HEK293 (cell line): ENCODE measurements around the gene SMARCD1.

Experiments
- FEZF1 ChIP-seq: fragments of 450-650 bp; formaldehyde crosslinking; IDR thresholded peaks from 2 replicates; pipeline ENCODE4 v1.5.1; 2016; ENCODE audit warnings: missing biosample characterization, missing genetic modification characterization
- GLIS2 ChIP-seq: fragments of 450-650 bp; formaldehyde crosslinking; IDR thresholded peaks from 2 replicates; pipeline ENCODE4 v1.5.1; 2016; ENCODE audit warnings: missing biosample characterization, missing genetic modification characterization
- KLF7 ChIP-seq: fragments of 450-650 bp; formaldehyde crosslinking; IDR thresholded peaks from 2 replicates; pipeline ENCODE4 v1.5.1; 2016; ENCODE audit warnings: missing biosample characterization, missing genetic modification characterization, borderline replicate concordance
- KLF8 ChIP-seq: fragments of 450-650 bp; formaldehyde crosslinking; IDR thresholded peaks from 2 replicates; pipeline ENCODE4 v1.5.1; 2016; ENCODE audit warnings: missing biosample characterization, missing genetic modification characterization
- MZF1 ChIP-seq: fragments of 450-650 bp; formaldehyde crosslinking; IDR thresholded peaks from 2 replicates; pipeline ENCODE4 v1.5.1; 2017; ENCODE audit warnings: missing biosample characterization, missing genetic modification characterization, borderline replicate concordance
- TCF7L2 ChIP-seq: IDR thresholded peaks from 2 replicates; pipeline ENCODE4 v1.6.1; 2011; ENCODE audit warnings: low read depth, mild to moderate bottlenecking, inconsistent platforms, low read length, moderate library complexity, borderline replicate concordance
- ZBTB1 ChIP-seq: fragments of 450-650 bp; formaldehyde crosslinking; IDR thresholded peaks from 2 replicates; pipeline ENCODE4 v1.5.1; 2016; ENCODE audit warnings: missing biosample characterization, missing genetic modification characterization
- ZFP41 ChIP-seq: fragments of 450-650 bp; formaldehyde crosslinking; IDR thresholded peaks from 2 replicates; pipeline ENCODE4 v1.5.1; 2016; ENCODE audit warnings: missing biosample characterization, missing genetic modification characterization, borderline replicate concordance
- ZNF155 ChIP-seq: fragments of 450-650 bp; formaldehyde crosslinking; IDR thresholded peaks from 2 replicates; pipeline ENCODE4 v1.5.1; 2016; ENCODE audit warnings: missing biosample characterization, missing genetic modification characterization
- ZNF16 ChIP-seq: fragments of 450-650 bp; formaldehyde crosslinking; IDR thresholded peaks from 2 replicates; pipeline ENCODE4 v1.5.1; 2016; ENCODE audit warnings: low read depth, missing biosample characterization, missing genetic modification characterization
- ZNF2 ChIP-seq: fragments of 450-650 bp; formaldehyde crosslinking; IDR thresholded peaks from 2 replicates; pipeline ENCODE4 v1.5.1; 2016; ENCODE audit warnings: missing biosample characterization, missing genetic modification characterization
- ZNF202 ChIP-seq: fragments of 450-650 bp; formaldehyde crosslinking; IDR thresholded peaks from 2 replicates; pipeline ENCODE4 v1.5.1; 2016; ENCODE audit warnings: missing biosample characterization, missing genetic modification characterization, borderline replicate concordance
- ZNF248 ChIP-seq: fragments of 450-650 bp; formaldehyde crosslinking; IDR thresholded peaks from 2 replicates; pipeline ENCODE4 v1.5.1; 2017; ENCODE audit warnings: missing biosample characterization, missing genetic modification characterization
- ZNF292 ChIP-seq: fragments of 450-650 bp; formaldehyde crosslinking; IDR thresholded peaks from 2 replicates; pipeline ENCODE4 v1.5.1; 2016; ENCODE audit warnings: low read depth, missing biosample characterization, missing genetic modification characterization, borderline replicate concordance
- ZNF350 ChIP-seq: fragments of 450-650 bp; formaldehyde crosslinking; IDR thresholded peaks from 2 replicates; pipeline ENCODE4 v1.5.0; 2017; ENCODE audit warnings: missing biosample characterization, mild to moderate bottlenecking, missing genetic modification characterization
- ZNF366 ChIP-seq: fragments of 450-650 bp; formaldehyde crosslinking; conservative IDR thresholded peaks from 2 replicates; pipeline ENCODE4 v1.5.1; 2016; ENCODE audit warnings: missing biosample characterization, missing genetic modification characterization
- ZNF37A ChIP-seq: fragments of 450-650 bp; IDR thresholded peaks from 2 replicates; pipeline ENCODE4 v1.5.1; 2018; ENCODE audit warnings: missing biosample characterization, missing genetic modification characterization
- ZNF416 ChIP-seq: fragments of 450-650 bp; formaldehyde crosslinking; IDR thresholded peaks from 2 replicates; pipeline ENCODE4 v1.5.1; 2016; ENCODE audit warnings: missing biosample characterization, missing genetic modification characterization
- ZNF529 ChIP-seq: fragments of 450-650 bp; formaldehyde crosslinking; IDR thresholded peaks from 2 replicates; pipeline ENCODE4 v1.5.1; 2017; ENCODE audit warnings: missing genetic modification characterization, missing biosample characterization; ENCODE audit not compliant: insufficient replicate concordance
- ZNF544 ChIP-seq: fragments of 450-650 bp; formaldehyde crosslinking; IDR thresholded peaks from 2 replicates; pipeline ENCODE4 v1.5.0; 2017; ENCODE audit warnings: missing biosample characterization, missing genetic modification characterization
- ZNF596 ChIP-seq: fragments of 450-650 bp; IDR thresholded peaks from 2 replicates; pipeline ENCODE4 v1.5.0; 2018; ENCODE audit warnings: missing biosample characterization, mild to moderate bottlenecking, missing genetic modification characterization, moderate library complexity
- ZNF654 ChIP-seq: fragments of 450-650 bp; formaldehyde crosslinking; IDR thresholded peaks from 2 replicates; pipeline ENCODE4 v1.5.1; 2016; ENCODE audit warnings: low read depth, missing biosample characterization, missing genetic modification characterization
- ZSCAN30 ChIP-seq: fragments of 450-650 bp; IDR thresholded peaks from 2 replicates; pipeline ENCODE4 v1.5.1; 2018; ENCODE audit warnings: missing biosample characterization, mild to moderate bottlenecking, missing genetic modification characterization, moderate library complexity
- TF ChIP-seq, protein P1 (sequence below): fragments of 450-650 bp; formaldehyde crosslinking; IDR thresholded peaks from 2 replicates; pipeline ENCODE4 v1.5.1; 2017; ENCODE audit warnings: missing biosample characterization, missing genetic modification characterization
- TF ChIP-seq, protein P2 (sequence below): fragments of 450-650 bp; formaldehyde crosslinking; IDR thresholded peaks from 2 replicates; pipeline ENCODE4 v1.5.1; 2016; ENCODE audit warnings: missing biosample characterization, missing genetic modification characterization
- TF ChIP-seq, protein P3 (sequence below): fragments of 450-650 bp; formaldehyde crosslinking; IDR thresholded peaks from 2 replicates; pipeline ENCODE4 v1.5.1; 2016; ENCODE audit warnings: missing biosample characterization, missing genetic modification characterization
- TF ChIP-seq, protein P4 (sequence below): fragments of 450-650 bp; formaldehyde crosslinking; conservative IDR thresholded peaks from 2 replicates; pipeline ENCODE4 v1.5.1; 2016; ENCODE audit warnings: low read depth, missing biosample characterization, missing genetic modification characterization
- TF ChIP-seq, protein P5 (sequence below): fragments of 450-650 bp; formaldehyde crosslinking; IDR thresholded peaks from 2 replicates; pipeline ENCODE4 v1.5.1; 2016; ENCODE audit warnings: missing biosample characterization, missing genetic modification characterization

Gene SMARCD1

DNA sequence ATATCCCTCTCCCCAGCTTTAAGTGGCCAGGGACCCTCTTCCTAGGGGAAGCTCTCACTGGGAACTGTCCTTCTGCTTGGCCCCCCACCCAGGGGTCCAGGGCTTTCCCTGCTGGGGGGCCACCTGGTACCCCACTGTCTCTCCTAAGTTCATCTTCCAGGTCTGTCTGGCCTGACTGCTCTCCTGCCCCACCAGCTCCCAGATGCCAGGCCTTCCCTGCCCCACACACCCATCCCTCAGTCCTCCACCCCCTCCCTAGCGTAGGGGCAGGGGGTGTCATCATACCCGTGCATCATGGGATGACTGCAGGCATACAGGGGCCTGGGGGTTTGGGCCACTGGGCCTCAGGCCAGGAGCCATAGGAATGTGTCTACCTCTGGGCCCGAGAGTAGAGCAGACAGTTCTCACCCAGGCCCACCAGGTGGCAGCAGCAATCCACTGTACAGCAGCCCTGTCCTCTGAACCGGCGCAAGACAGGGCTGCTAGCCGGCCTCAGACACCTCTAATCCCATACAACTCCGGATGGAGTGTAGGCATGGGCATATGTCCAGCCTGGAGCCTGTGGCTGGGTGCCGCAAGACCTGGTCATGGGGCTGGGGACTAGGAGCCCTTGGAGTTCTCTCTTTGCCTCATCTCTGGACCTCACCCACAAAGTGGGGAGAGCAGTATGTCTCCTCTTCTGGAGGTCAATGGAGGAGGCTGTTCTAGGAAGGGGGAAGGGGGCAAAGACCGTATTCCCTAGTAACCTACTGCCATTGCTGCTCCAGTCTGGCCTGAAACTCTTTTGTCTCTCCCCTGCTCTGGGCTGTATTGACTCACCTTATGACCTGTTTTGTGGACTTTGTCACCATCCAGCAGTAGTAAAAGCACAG is 10.0 kb upstream of the SMARCD1 start (continued):
- TF ChIP-seq MZF1 (tag by site-specific recombination) (no peak), ZNF529 (no peak), KLF7 (no peak), ZNF37A (tag by site-specific recombination) (no peak), ZNF654 (tag by site-specific recombination) (peak; percentile 93), ZBTB1 (tag by site-specific recombination) (no peak), TCF7L2 (no peak), ZNF155 (tag by site-specific recombination) (no peak), ZNF596 (no peak), ZNF416 (tag by site-specific recombination) (no peak), ZSCAN30 (peak; percentile 92), ZNF248 (no peak), ZNF544 (tag by site-specific recombination) (no peak), ZNF202 (no peak), ZNF292 (no peak), ZNF2 (0 out of 2 replicates have a peak, but pooled peaks have one; percentile 64), ZFP41 (tag by site-specific recombination) (no peak), ZNF16 (tag by site-specific recombination) (no peak), GLIS2 (tag by site-specific recombination) (peak; percentile 64), FEZF1 (tag by site-specific recombination) (no peak), ZNF350 (tag by site-specific recombination) (no peak), KLF8 (tag by site-specific recombination) (no peak), ZNF366 (tag by site-specific recombination) (no peak)
- TF ChIP-seq, protein P1, sequence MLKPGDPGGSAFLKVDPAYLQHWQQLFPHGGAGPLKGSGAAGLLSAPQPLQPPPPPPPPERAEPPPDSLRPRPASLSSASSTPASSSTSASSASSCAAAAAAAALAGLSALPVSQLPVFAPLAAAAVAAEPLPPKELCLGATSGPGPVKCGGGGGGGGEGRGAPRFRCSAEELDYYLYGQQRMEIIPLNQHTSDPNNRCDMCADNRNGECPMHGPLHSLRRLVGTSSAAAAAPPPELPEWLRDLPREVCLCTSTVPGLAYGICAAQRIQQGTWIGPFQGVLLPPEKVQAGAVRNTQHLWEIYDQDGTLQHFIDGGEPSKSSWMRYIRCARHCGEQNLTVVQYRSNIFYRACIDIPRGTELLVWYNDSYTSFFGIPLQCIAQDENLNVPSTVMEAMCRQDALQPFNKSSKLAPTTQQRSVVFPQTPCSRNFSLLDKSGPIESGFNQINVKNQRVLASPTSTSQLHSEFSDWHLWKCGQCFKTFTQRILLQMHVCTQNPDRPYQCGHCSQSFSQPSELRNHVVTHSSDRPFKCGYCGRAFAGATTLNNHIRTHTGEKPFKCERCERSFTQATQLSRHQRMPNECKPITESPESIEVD: no peak
- TF ChIP-seq, protein P2, sequence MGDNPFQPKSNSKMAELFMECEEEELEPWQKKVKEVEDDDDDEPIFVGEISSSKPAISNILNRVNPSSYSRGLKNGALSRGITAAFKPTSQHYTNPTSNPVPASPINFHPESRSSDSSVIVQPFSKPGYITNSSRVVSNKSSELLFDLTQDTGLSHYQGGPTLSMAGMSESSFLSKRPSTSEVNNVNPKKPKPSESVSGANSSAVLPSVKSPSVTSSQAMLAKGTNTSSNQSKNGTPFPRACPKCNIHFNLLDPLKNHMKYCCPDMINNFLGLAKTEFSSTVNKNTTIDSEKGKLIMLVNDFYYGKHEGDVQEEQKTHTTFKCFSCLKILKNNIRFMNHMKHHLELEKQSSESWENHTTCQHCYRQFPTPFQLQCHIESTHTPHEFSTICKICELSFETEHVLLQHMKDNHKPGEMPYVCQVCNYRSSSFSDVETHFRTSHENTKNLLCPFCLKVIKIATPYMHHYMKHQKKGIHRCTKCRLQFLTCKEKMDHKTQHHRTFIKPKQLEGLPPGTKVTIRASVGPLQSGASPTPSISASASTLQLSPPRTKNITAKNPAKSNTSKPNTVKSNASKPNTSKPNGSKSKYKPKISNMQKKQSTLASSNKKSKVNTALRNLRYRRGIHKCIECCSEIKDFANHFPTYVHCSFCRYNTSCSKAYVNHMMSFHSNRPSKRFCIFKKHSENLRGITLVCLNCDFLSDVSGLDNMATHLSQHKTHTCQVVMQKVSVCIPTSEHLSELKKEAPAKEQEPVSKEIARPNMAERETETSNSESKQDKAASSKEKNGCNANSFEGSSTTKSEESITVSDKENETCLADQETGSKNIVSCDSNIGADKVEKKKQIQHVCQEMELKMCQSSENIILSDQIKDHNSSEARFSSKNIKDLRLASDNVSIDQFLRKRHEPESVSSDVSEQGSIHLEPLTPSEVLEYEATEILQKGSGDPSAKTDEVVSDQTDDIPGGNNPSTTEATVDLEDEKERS (tag by site-specific recombination): no peak
- TF ChIP-seq, protein P3, sequence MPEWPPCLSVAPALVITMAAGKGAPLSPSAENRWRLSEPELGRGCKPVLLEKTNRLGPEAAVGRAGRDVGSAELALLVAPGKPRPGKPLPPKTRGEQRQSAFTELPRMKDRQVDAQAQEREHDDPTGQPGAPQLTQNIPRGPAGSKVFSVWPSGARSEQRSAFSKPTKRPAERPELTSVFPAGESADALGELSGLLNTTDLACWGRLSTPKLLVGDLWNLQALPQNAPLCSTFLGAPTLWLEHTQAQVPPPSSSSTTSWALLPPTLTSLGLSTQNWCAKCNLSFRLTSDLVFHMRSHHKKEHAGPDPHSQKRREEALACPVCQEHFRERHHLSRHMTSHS (tag by site-specific recombination): no peak
- TF ChIP-seq, protein P4, sequence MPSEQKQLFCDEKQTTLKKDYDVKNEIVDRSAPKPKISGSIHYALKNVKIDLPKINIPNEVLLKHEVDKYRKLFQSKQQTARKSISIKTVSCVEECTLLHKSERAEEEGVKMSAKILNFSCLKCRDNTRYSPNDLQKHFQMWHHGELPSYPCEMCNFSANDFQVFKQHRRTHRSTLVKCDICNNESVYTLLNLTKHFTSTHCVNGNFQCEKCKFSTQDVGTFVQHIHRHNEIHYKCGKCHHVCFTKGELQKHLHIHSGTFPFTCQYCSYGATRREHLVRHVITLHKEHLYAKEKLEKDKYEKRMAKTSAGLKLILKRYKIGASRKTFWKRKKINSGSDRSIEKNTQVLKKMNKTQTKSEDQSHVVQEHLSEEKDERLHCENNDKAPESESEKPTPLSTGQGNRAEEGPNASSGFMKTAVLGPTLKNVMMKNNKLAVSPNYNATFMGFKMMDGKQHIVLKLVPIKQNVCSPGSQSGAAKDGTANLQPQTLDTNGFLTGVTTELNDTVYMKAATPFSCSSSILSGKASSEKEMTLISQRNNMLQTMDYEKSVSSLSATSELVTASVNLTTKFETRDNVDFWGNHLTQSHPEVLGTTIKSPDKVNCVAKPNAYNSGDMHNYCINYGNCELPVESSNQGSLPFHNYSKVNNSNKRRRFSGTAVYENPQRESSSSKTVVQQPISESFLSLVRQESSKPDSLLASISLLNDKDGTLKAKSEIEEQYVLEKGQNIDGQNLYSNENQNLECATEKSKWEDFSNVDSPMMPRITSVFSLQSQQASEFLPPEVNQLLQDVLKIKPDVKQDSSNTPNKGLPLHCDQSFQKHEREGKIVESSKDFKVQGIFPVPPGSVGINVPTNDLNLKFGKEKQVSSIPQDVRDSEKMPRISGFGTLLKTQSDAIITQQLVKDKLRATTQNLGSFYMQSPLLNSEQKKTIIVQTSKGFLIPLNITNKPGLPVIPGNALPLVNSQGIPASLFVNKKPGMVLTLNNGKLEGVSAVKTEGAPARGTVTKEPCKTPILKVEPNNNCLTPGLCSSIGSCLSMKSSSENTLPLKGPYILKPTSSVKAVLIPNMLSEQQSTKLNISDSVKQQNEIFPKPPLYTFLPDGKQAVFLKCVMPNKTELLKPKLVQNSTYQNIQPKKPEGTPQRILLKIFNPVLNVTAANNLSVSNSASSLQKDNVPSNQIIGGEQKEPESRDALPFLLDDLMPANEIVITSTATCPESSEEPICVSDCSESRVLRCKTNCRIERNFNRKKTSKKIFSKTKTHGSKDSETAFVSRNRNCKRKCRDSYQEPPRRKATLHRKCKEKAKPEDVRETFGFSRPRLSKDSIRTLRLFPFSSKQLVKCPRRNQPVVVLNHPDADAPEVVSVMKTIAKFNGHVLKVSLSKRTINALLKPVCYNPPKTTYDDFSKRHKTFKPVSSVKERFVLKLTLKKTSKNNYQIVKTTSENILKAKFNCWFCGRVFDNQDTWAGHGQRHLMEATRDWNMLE (tag by site-specific recombination): no peak
- TF ChIP-seq, protein P5, sequence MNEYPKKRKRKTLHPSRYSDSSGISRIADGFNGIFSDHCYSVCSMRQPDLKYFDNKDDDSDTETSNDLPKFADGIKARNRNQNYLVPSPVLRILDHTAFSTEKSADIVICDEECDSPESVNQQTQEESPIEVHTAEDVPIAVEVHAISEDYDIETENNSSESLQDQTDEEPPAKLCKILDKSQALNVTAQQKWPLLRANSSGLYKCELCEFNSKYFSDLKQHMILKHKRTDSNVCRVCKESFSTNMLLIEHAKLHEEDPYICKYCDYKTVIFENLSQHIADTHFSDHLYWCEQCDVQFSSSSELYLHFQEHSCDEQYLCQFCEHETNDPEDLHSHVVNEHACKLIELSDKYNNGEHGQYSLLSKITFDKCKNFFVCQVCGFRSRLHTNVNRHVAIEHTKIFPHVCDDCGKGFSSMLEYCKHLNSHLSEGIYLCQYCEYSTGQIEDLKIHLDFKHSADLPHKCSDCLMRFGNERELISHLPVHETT (tag by site-specific recombination): no peak
